ENCODE results near the gene KMT2A.

- TF ChIP-seq CTCF (IDR thresholded peaks at IDR 0.05 in 2 of 3, conservative IDR thresholded peaks at IDR 0.05 in 1 of 3; ENCODE audit: control insufficient read depth in 2 of 3, extremely low read depth in 1 of 3, insufficient read depth in 1 of 3, low read depth in 3 of 3, low read length in 3 of 3), result no peak
- no peak for TF ChIP-seq RFX5 (IDR thresholded peaks at IDR 0.05; ENCODE audit: low read depth, low read length)
Measured at GRCh38 chr11:118565051-118565450, 128.8 kb downstream of the KMT2A start.
